GM12878 (cell line): Measurements from ENCODE around the gene ATG4B. TPM values are rescaled to one million over a fixed set of nuclear protein-coding genes. Genes with fewer than 3 reads are reported as not detected.

Source experiments
- CEBPZ ChIP-seq: fragments of 150-350 bp; IDR thresholded peaks from 2 replicates; pipeline ENCODE4 v1.6.1; 2016; ENCODE audit warnings: low read depth, low read length
- CTCF ChIP-seq, 3 experiments: IDR thresholded peaks in 2 of 3; conservative IDR thresholded peaks in 1 of 3; 2 replicates each; pipeline ENCODE4 v1.5.1; 2011; ENCODE audit warnings: low read depth in 3 of 3, low read length in 3 of 3, mild to moderate bottlenecking in 3 of 3, control low read depth in 2 of 3, moderate library complexity in 2 of 3, inconsistent platforms in 1 of 3, mixed read lengths in 1 of 3; ENCODE audit not compliant: control insufficient read depth in 2 of 3, insufficient read depth in 1 of 3; ENCODE audit errors: extremely low read depth in 1 of 3
- NR2C1 ChIP-seq: fragments of 450-650 bp; IDR thresholded peaks from 2 replicates; pipeline ENCODE4 v1.6.1; 2017; ENCODE audit warnings: antibody characterized with exemption, mild to moderate bottlenecking, moderate library complexity
- RAD21 ChIP-seq: IDR thresholded peaks from 2 replicates; pipeline ENCODE4 v1.6.1; 2011; ENCODE audit warnings: mild to moderate bottlenecking, low read depth, low read length, moderate library complexity; ENCODE audit not compliant: insufficient read depth
- TCF12 ChIP-seq: IDR thresholded peaks from 2 replicates; pipeline ENCODE4 v1.6.1; 2011; ENCODE audit warnings: low read depth, mild to moderate bottlenecking, low read length
- USF1 ChIP-seq: IDR thresholded peaks from 2 replicates; pipeline ENCODE4 v1.6.1; 2011; ENCODE audit warnings: borderline replicate concordance, low read depth, mild to moderate bottlenecking, moderate library complexity, mixed read lengths, low read length; ENCODE audit not compliant: insufficient read depth; ENCODE audit errors: extremely low read length
- YBX1 ChIP-seq: fragments of 450-650 bp; IDR thresholded peaks from 2 replicates; pipeline ENCODE4 v1.6.1; 2016; ENCODE audit warnings: antibody characterized with exemption
- polyA plus RNA-seq, 11 experiments: library from polyadenylated mRNA; depleted of rRNA in 4 of 11; unstranded in 6 of 11; stranded (reverse) in 5 of 11; fragments of >200 nt; fragmentation: Nextera tagmentation in 4 of 11; fragmentation: Illumina TruSeq in 1 of 11; extraction: Ambion mirVana in 4 of 11; extraction: Trizol in 1 of 11; gene quantifications; 1 replicate in 1 of 11; 2 replicates in 10 of 11; pipeline versions ENCODE4 v1.2.1 to v1.2.3, GENCODE V29; 2011 to 2016; ENCODE audit warnings: inconsistent platforms in 2 of 11, missing spikeins in 2 of 11, low read depth in 1 of 11
- total RNA-seq, 4 experiments: library from RNA; depleted of rRNA in 3 of 4; stranded (reverse); fragments of >200 nt in 3 of 4; fragmentation: Illumina TruSeq in 1 of 4; extraction: Trizol in 1 of 4; gene quantifications; 2 replicates each; pipeline versions ENCODE4 v1.2.1 to v1.2.3, GENCODE V29; 2013 to 2021

ATG4B gene
- total and polyA plus RNA-seq, 10 of the 15 experiments (the other 5 are each of a cell fraction or from before 2014, with no cell fraction given), result 5.8 to 84.1 (median 64.9) TPM

GRCh38 chr2:241609859-241610793 lies 27.4 kb upstream of the ATG4B start (continued):
- TF ChIP-seq CTCF (IDR thresholded peaks at IDR 0.05 in 2 of 3, conservative IDR thresholded peaks at IDR 0.05 in 1 of 3; ENCODE audit: control insufficient read depth in 2 of 3, extremely low read depth in 1 of 3, insufficient read depth in 1 of 3, low read depth in 3 of 3, low read length in 3 of 3) (peak; percentile 71 to 84 (median 75); a peak in 5 of 6 replicates), CEBPZ (no peak), USF1 (no peak), TCF12 (no peak), NR2C1 (peak; percentile 47), YBX1 (no peak), RAD21 (peak; percentile 76)
